Ishikawa (cell line): ENCODE measurements around the gene LGR4.

ENCODE experiments used
- CEBPB ChIP-seq: IDR thresholded peaks from 2 replicates; pipeline ENCODE4 v1.6.1; 2012
- CREB1 ChIP-seq: IDR thresholded peaks from 2 replicates; pipeline ENCODE4 v1.6.1; 2012; ENCODE audit warnings: low read depth
- EGR1 ChIP-seq: IDR thresholded peaks from 2 replicates; pipeline ENCODE4 v1.6.1; 2012
- EP300 ChIP-seq: IDR thresholded peaks from 2 replicates; pipeline ENCODE4 v1.6.1; 2012; ENCODE audit warnings: borderline replicate concordance
- FOXM1 ChIP-seq: IDR thresholded peaks from 2 replicates; pipeline ENCODE4 v1.6.1; 2012; ENCODE audit warnings: low read depth, borderline replicate concordance
- YY1 ChIP-seq: IDR thresholded peaks from 2 replicates; pipeline ENCODE4 v1.6.1; 2012; ENCODE audit warnings: low read depth
- TF ChIP-seq, protein P1 (sequence below): IDR thresholded peaks from 2 replicates; pipeline ENCODE4 v1.6.1; 2012
- TF ChIP-seq, protein P2 (sequence below): IDR thresholded peaks from 2 replicates; pipeline ENCODE4 v1.6.1; 2012
- TF ChIP-seq, protein P3 (sequence below): IDR thresholded peaks from 2 replicates; pipeline ENCODE4 v1.6.1; 2012; ENCODE audit warnings: low read depth, mild to moderate bottlenecking

DNA sequence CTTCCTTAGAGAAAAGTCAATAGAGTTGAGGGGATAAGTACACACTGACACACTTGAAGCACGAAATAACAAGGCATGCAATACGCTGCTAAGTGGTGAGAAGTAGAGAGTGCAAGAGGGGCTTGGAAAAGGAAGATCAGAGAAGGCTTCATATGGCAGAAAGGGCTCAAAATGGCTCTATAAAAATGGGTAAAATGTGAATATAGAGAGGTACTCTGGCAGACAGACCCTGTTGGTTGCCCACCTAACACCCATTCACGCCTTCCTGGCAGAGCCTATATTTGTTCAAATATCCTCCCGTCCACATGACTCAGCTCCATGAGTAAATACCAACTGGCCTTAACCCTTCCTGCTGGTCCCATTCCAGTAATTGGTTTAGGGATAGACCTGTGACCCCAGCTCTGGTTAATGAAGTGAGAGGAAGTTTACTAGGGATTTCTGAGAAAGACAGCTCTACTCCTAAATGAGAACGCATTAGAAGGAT lies 70.7 kb downstream of the LGR4 start:
- TF ChIP-seq YY1 (no peak), EGR1 (no peak), EP300 (no peak), CEBPB (no peak), FOXM1 (no peak), CREB1 (no peak)
- TF ChIP-seq, protein P1, sequence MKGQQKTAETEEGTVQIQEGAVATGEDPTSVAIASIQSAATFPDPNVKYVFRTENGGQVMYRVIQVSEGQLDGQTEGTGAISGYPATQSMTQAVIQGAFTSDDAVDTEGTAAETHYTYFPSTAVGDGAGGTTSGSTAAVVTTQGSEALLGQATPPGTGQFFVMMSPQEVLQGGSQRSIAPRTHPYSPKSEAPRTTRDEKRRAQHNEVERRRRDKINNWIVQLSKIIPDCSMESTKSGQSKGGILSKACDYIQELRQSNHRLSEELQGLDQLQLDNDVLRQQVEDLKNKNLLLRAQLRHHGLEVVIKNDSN: no peak
- TF ChIP-seq, protein P2, sequence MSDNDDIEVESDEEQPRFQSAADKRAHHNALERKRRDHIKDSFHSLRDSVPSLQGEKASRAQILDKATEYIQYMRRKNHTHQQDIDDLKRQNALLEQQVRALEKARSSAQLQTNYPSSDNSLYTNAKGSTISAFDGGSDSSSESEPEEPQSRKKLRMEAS: no peak
- TF ChIP-seq, protein P3, sequence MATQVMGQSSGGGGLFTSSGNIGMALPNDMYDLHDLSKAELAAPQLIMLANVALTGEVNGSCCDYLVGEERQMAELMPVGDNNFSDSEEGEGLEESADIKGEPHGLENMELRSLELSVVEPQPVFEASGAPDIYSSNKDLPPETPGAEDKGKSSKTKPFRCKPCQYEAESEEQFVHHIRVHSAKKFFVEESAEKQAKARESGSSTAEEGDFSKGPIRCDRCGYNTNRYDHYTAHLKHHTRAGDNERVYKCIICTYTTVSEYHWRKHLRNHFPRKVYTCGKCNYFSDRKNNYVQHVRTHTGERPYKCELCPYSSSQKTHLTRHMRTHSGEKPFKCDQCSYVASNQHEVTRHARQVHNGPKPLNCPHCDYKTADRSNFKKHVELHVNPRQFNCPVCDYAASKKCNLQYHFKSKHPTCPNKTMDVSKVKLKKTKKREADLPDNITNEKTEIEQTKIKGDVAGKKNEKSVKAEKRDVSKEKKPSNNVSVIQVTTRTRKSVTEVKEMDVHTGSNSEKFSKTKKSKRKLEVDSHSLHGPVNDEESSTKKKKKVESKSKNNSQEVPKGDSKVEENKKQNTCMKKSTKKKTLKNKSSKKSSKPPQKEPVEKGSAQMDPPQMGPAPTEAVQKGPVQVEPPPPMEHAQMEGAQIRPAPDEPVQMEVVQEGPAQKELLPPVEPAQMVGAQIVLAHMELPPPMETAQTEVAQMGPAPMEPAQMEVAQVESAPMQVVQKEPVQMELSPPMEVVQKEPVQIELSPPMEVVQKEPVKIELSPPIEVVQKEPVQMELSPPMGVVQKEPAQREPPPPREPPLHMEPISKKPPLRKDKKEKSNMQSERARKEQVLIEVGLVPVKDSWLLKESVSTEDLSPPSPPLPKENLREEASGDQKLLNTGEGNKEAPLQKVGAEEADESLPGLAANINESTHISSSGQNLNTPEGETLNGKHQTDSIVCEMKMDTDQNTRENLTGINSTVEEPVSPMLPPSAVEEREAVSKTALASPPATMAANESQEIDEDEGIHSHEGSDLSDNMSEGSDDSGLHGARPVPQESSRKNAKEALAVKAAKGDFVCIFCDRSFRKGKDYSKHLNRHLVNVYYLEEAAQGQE: no peak
